Fibroblast of skin of left biceps (primary cell): ENCODE data around the gene C1QL1.

ENCODE experiments used
- DNase-seq, 2 experiments: peaks; one replicate each; pipeline ENCODE4 v3.0.0-alpha.2; 2013; ENCODE audit warnings: low read depth in 2 of 2

C1QL1 gene

DNA sequence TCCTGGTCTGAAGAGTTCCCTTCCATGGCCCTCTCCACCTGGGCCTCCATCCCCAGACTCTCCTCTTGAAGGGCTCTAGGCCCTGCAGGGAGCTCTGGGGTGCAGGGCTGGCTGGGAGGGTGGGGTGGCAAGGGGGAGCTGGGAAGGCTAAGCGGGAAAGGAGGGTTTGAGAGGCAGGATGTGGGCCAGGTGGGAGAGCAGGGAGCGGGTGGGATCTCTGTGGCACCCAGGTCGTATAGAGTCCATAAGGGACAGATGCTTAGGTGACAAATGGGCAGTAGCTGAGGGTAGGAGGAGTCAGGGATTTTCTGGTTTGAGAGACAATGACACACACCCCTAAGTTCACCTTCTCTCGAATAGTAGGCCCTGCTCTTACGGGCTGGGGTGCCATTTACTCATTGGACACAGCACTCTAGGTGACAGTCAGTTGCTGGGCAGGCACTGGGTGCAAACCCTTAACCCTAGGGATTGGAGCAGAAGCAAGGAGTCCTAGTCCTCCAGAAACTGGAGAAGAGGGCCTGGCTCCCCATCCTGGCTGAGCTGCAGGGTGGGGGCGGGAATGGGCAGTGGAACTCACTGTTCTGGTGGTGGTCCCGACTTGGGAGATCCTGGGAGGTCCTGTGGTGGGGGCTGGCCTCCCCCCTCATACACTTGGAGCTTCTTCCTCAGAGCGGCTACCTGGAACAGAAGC is 35.9 kb downstream of the C1QL1 start:
- DNase-seq = no peak

DNA sequence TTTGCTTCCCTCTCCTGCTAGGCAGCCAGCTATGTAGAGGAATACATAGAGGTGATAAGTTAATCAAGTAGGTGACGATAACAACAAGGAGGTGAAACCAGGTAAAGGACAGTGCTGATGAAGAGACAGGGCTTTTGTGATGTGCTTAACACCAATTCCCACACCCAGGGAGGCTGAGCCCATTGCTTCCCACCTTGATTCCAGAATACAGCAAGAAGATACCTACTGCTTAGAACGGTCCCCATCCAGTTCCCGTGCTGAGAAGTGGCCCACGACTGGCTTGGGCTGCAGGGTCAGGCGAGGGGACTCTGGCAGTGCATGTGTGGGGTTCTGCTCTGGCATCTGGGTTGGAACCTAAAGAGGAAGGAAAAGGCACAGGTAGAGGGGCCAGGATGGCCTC is 36.7 kb downstream of the C1QL1 start:
- DNase-seq = no peak

GRCh38 chr17:44930667-44931066 is 37.4 kb downstream of the C1QL1 start:
- DNase-seq = no peak

GRCh38 chr17:44928950-44929720 is 39.0 kb downstream of the C1QL1 start:
- DNase-seq = no peak

GRCh38 chr17:44928136-44928535 is 40.0 kb downstream of the C1QL1 start:
- DNase-seq = no peak

GRCh38 chr17:44927696-44928095 is 40.4 kb downstream of the C1QL1 start:
- no peak for DNase-seq

GRCh38 chr17:44926821-44927525 is 41.1 kb downstream of the C1QL1 start:
- no peak for DNase-seq

DNA sequence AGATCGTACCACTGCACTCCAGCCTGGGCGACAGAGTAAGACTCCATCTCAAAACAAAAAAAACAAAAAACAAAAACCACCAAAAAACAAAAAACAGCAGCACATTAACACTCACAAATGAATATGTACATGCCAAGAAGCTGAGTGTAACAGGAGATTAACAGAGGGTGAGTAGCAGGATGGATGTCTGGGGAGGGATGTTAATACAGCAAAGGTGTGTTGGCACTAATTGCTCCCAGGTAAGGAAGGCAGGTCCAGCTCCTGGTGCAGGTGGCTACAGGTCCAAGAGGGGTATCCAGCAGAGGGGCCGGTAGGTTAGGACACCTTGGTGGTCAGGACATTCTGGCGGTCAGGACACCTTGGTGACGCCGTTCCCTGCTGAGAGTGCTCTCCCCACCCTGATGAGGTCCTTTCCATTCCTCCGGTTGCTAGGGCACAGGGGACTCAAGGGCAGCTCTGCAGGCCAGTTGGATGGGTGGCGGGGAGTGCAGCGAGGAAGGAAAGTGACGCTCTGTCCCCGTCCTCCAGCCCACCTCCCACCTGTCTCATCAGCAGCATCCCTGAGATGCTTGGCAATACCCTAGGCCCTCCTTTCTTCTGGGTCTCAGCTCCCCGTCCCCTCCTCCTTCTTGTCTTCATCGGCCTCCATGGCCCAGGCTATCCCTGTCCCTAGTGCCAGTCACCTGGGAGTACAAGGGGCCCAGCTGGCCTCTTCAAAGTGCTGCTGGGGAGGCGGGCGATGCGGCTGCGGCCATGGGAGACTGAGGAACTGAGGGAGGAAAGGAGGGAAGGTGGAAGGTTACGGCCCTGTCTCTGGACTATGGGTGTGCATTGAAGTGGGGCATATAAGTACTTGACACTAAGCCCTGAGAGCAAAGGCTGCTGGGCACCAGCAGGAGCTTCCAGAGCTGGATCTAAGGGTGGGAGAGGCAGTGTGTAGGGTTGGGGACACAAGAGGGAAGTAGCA is 42.1 kb downstream of the C1QL1 start:
- DNase-seq = no peak

GRCh38 chr17:44924107-44924544 is 44.0 kb downstream of the C1QL1 start:
- no peak for DNase-seq

DNA sequence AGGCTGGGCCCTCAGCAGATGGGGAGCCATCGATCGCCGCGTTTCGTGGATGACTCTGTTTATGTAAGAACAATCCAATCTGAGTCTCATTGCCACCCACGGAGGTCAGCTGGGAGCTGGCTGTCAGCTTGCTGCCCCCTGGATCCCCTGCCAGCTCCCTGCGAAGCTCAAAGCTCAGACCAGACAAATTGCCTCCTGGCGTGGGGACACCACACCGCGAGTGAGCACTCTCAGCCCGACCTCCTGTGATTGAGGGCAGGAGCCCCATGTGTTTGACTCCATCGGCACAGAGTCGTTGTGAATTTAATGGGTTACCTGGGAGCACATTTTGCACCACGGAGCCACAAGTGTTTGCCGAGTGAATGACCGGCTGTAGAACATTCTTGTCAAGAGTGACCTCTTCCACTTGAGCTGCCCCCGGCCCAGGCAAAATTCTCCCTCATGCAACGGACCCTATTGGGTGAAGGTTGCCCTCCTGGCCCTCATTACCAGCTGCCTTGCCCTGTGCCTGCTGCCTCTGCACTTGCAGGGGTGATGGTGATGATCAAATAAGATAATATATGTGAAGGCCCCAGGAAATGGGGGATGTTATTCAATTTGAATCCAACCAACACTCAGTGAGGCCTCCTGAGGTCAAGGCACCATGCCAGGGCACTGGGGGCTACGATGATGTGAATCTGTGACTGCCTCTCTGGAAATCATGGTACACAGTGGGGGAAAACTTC is 45.2 kb downstream of the C1QL1 start:
- DNase-seq = no peak

- DNase-seq = no peak
Measured at GRCh38 chr17:44922136-44922535, 46.0 kb downstream of the C1QL1 start.

GRCh38 chr17:44921122-44921882 is 46.8 kb downstream of the C1QL1 start:
- DNase-seq = no peak

- DNase-seq = no peak
Measured at GRCh38 chr17:44920565-44920940, 47.5 kb downstream of the C1QL1 start.

DNA sequence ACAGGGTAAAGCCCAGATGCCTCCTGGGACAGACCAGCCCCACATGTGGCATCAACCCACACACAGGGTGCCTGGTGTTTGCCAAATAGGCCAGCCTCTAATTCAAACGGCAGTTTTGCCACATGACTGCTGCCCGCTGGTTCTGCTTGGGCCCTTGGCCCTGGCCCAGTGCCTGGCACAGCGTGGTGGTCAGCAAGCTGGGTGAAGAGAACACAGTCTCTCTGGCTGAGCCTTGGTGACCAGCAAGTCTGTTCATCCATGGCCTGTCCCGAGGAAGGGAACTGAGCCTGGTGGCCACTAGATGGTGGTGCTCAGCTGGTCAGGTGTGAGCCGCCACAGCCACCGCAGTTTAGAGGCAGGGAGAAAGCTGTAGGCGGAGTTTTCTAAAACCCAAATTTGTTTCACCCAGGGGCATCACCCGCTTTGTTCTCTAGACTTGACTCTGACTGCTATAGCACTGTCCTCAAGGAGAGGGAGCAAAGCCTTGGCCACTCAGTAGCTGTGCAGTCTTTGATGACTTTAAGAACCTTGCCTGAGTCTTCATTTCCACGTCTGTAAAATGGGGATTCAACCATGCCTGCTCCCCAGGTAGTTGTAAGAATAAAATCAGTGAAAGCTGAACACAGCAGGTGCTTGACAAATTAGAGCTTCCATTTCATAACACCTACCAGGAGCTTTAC is 48.1 kb downstream of the C1QL1 start:
- DNase-seq = peak in 1 of 2 experiments; percentile 31

- DNase-seq = no peak
Measured at GRCh38 chr17:44919411-44919810, 48.7 kb downstream of the C1QL1 start.

GRCh38 chr17:44918006-44918405 is 50.1 kb downstream of the C1QL1 start:
- DNase-seq = no peak

DNA sequence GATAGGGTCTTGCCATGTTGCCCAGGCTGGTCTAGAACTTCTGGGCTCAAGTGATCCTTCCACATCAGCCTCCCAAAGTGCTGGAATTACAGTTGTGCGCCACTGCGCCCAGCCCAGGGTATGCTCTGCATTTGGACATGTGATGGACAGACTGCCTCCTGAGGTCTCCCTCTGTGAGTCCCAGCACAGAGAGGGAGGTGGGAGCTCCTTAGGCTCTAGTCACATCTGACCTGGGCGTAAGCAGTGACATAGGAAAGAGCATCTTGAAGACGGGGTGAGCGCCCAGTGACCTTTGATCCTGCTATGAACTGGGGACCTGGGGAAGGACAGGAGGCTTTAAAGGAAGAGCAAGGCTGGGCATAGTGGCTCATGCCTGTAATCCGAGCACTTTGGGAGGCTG is 50.6 kb downstream of the C1QL1 start:
- no peak for DNase-seq

DNA sequence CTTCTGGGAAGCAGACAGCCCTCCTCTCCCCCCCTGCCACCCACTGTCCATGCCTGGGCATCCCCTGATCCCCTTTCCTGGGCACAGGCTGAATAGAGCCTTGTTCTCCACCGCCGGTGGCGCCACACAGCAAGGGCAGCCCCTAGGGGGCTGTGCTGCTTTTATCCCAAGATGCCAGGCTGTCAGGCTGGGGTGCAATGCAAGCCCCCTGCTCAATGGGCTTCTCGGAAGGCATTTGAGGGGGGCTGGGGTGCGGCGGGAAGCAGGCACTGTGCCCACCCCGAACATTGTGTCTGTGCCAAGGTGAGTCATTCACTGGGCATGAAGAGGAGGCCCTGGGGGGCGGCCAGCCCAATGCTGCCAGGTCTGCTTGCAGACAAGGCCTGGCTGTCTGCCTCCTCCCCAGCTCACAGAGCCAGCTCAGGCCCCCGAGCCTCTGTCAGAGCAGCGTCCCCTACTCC is 51.3 kb downstream of the C1QL1 start:
- DNase-seq = no peak
